HEK293 (cell line): ENCODE measurements around the gene SLC17A5.

Experiments
- CTCF ChIP-seq: fragments of 450-650 bp; formaldehyde crosslinking; IDR thresholded peaks from 2 replicates; pipeline ENCODE4 v1.5.1; 2016; ENCODE audit warnings: missing biosample characterization, missing genetic modification characterization
- GLI2 ChIP-seq: fragments of 450-650 bp; formaldehyde crosslinking; IDR thresholded peaks from 2 replicates; pipeline ENCODE4; 2017; ENCODE audit warnings: missing biosample characterization, missing genetic modification characterization, low read depth, borderline replicate concordance
- SETDB1 ChIP-seq: IDR thresholded peaks from one replicate; pipeline ENCODE4 v1.6.1; 2017; ENCODE audit warnings: mild to moderate bottlenecking, low read length, moderate library complexity, mixed read lengths; ENCODE audit not compliant: insufficient read length
- ZBTB21 ChIP-seq: fragments of 450-650 bp; formaldehyde crosslinking; IDR thresholded peaks from 2 replicates; pipeline ENCODE4 v1.5.1; 2017; ENCODE audit warnings: missing biosample characterization, missing genetic modification characterization
- ZEB2 ChIP-seq: fragments of 450-650 bp; formaldehyde crosslinking; IDR thresholded peaks from 2 replicates; pipeline ENCODE4 v1.5.1; 2016; ENCODE audit warnings: missing biosample characterization, missing genetic modification characterization
- ZNF202 ChIP-seq: fragments of 450-650 bp; formaldehyde crosslinking; IDR thresholded peaks from 2 replicates; pipeline ENCODE4 v1.5.1; 2016; ENCODE audit warnings: missing biosample characterization, missing genetic modification characterization, borderline replicate concordance
- ZNF274 ChIP-seq, 2 experiments: fragments of 200-500 bp in 1 of 2; fragments of 450-650 bp in 1 of 2; sonication (Bioruptor generic) in 1 of 2; formaldehyde crosslinking in 1 of 2; IDR thresholded peaks; 2 replicates each; pipeline versions ENCODE4 v1.5.1 to v1.6.1; 2014 to 2016; ENCODE audit warnings: borderline replicate concordance in 1 of 2, inconsistent platforms in 1 of 2, low read length in 1 of 2, missing biosample characterization in 1 of 2, missing genetic modification characterization in 1 of 2
- ZNF362 ChIP-seq: fragments of 450-650 bp; formaldehyde crosslinking; IDR thresholded peaks from 2 replicates; pipeline ENCODE4 v1.5.1; 2016; ENCODE audit warnings: missing biosample characterization, missing genetic modification characterization
- ZNF555 ChIP-seq: fragments of 450-650 bp; formaldehyde crosslinking; conservative IDR thresholded peaks from 2 replicates; pipeline ENCODE4 v1.5.1; 2017; ENCODE audit warnings: missing biosample characterization, mild to moderate bottlenecking, missing genetic modification characterization, inconsistent platforms
- ZNF560 ChIP-seq: fragments of 450-650 bp; formaldehyde crosslinking; IDR thresholded peaks from 2 replicates; pipeline ENCODE4 v1.5.1; 2017; ENCODE audit warnings: missing biosample characterization, missing genetic modification characterization, borderline replicate concordance
- ZNF777 ChIP-seq: fragments of 450-650 bp; formaldehyde crosslinking; IDR thresholded peaks from 2 replicates; pipeline ENCODE4 v1.5.1; 2017; ENCODE audit warnings: missing biosample characterization, missing genetic modification characterization, borderline replicate concordance

- TF ChIP-seq CTCF (tag by site-specific recombination), result no peak
- TF ChIP-seq ZNF555 (tag by site-specific recombination), result no peak
- TF ChIP-seq ZBTB21, result no peak
- no peak for TF ChIP-seq ZNF274 (IDR thresholded peaks at IDR 0.05; ENCODE audit: low read length)
- TF ChIP-seq ZNF274 (tag by site-specific recombination; IDR thresholded peaks at IDR 0.05; ENCODE audit: borderline replicate concordance), result no peak
- TF ChIP-seq ZNF362 (tag by site-specific recombination), result no peak
- TF ChIP-seq SETDB1, result no peak
- TF ChIP-seq ZNF777, result no peak
- no peak for TF ChIP-seq GLI2 (tag by site-specific recombination)
- TF ChIP-seq ZEB2 (tag by site-specific recombination), result no peak
- no peak for TF ChIP-seq ZNF202 (tag by site-specific recombination)
- no peak for TF ChIP-seq ZNF560 (tag by site-specific recombination)
Measured at GRCh38 chr6:73632346-73632745, 21.4 kb downstream of the SLC17A5 start.
